ENCODE measurements around the gene DNAH7. TPM values are rescaled to one million over a fixed set of nuclear protein-coding genes. Genes with fewer than 3 reads are reported as not detected.

The DNAH7 gene
- total RNA-seq, 2 experiments from 2014 or later: 0.07 TPM

GRCh38 chr2:195818526-195818925, 250.1 kb downstream of the DNAH7 start:
- ATAC-seq: no peak
- intact Hi-C loops (cut with micrococcal nuclease): no loop called here
- H3K4me3 Mint-ChIP-seq: no peak overlapping the region
- no peaks in the 10 kb centered on the region for H3K36me3 Mint-ChIP-seq (ENCODE audit: low read depth)
- H3K4me1 Mint-ChIP-seq (ENCODE audit: low read depth): peaks cover 5% of the 10 kb centered on the region
- ChIA-PET CTCF (no interaction called here), POLR2A (no interaction called here)
- H3K9me3 Mint-ChIP-seq: no peaks in the 10 kb centered on the region
- no peak for DNase-seq
- no peak for TF ChIP-seq CTCF (IDR thresholded peaks at IDR 0.05)
- no peaks in the 10 kb centered on the region for H3K27me3 Mint-ChIP-seq
- no peak overlapping the region for H3K27ac Mint-ChIP-seq

- H3K27me3 Mint-ChIP-seq: no peaks in the 10 kb centered on the region
Observed at GRCh38 chr2:195818106-195818505, 250.5 kb downstream of the DNAH7 start.

GRCh38 chr2:195815083-195815482, 253.6 kb downstream of the DNAH7 start:
- no peak for DNase-seq
- TF ChIP-seq CTCF (IDR thresholded peaks at IDR 0.05): no peak
- ChIA-PET CTCF (interaction anchor here (1.3 to 1.8 kb wide), 2 partner anchors 11 to 155 kb away, joined by 3 to 4 read pairs; no protein-coding TSS in a partner anchor), POLR2A (interaction anchor here (0.6 kb wide), 1 partner anchor 230 kb away, joined by 3 read pairs; no protein-coding TSS in a partner anchor)
- H3K4me3 Mint-ChIP-seq: no peak overlapping the region
- H3K27me3 Mint-ChIP-seq: peaks cover 4% of the 10 kb centered on the region
- H3K27ac Mint-ChIP-seq: no peak overlapping the region
- no peaks in the 10 kb centered on the region for H3K36me3 Mint-ChIP-seq (ENCODE audit: low read depth)
- intact Hi-C loops (cut with micrococcal nuclease): no loop called here
- H3K4me1 Mint-ChIP-seq (ENCODE audit: low read depth): no peaks in the 10 kb centered on the region
- ATAC-seq: no peak
- no peaks in the 10 kb centered on the region for H3K9me3 Mint-ChIP-seq

More at GRCh38 chr2:195818106-195818505, 250.5 kb downstream of the DNAH7 start:
- DNase-seq: no peak
- H3K4me3 Mint-ChIP-seq: no peak overlapping the region
- H3K27ac Mint-ChIP-seq: no peak overlapping the region
- CTCF ChIA-PET: no interaction called here
- H3K4me1 Mint-ChIP-seq (ENCODE audit: low read depth): peaks cover 5% of the 10 kb centered on the region
- no peak for TF ChIP-seq CTCF (IDR thresholded peaks at IDR 0.05)
- no peaks in the 10 kb centered on the region for H3K9me3 Mint-ChIP-seq
- H3K36me3 Mint-ChIP-seq (ENCODE audit: low read depth): no peaks in the 10 kb centered on the region
- POLR2A ChIA-PET: no interaction called here
- intact Hi-C loops (cut with micrococcal nuclease): no loop called here
- ATAC-seq: no peak

- Mint-ChIP-seq H3K27me3 (peaks cover 4% of the 10 kb centered on the region), H3K4me1 (ENCODE audit: low read depth) (no peaks in the 10 kb centered on the region), H3K9me3 (no peaks in the 10 kb centered on the region), H3K4me3 (no peak overlapping the region), H3K27ac (no peak overlapping the region), H3K36me3 (ENCODE audit: low read depth) (no peaks in the 10 kb centered on the region)
- intact Hi-C loops (cut with micrococcal nuclease): no loop called here
- CTCF ChIA-PET: no interaction called here
- POLR2A ChIA-PET: no interaction called here
- ATAC-seq (no peak), DNase-seq (no peak)
- TF ChIP-seq CTCF (IDR thresholded peaks at IDR 0.05): no peak
Observed at GRCh38 chr2:195813421-195813820, 255.2 kb downstream of the DNAH7 start.

- H3K27me3 Mint-ChIP-seq: peaks cover 4% of the 10 kb centered on the region
- intact Hi-C loops (cut with micrococcal nuclease): no loop called here
- no peak overlapping the region for H3K27ac Mint-ChIP-seq
- ChIA-PET POLR2A (no interaction called here), CTCF (no interaction called here)
- H3K36me3 Mint-ChIP-seq (ENCODE audit: low read depth): no peaks in the 10 kb centered on the region
- ATAC-seq: no peak
- no peaks in the 10 kb centered on the region for H3K9me3 Mint-ChIP-seq
- H3K4me3 Mint-ChIP-seq: no peak overlapping the region
- no peak for TF ChIP-seq CTCF (IDR thresholded peaks at IDR 0.05)
- no peaks in the 10 kb centered on the region for H3K4me1 Mint-ChIP-seq (ENCODE audit: low read depth)
- no peak for DNase-seq
Observed at GRCh38 chr2:195810340-195811098, 258.1 kb downstream of the DNAH7 start.

All from activated CD8-positive, alpha-beta T cell treated with anti-CD3 and anti-CD28 coated beads for 36 hours (primary cell).